Measurements from ENCODE around the gene BSCL2.

Gene BSCL2

DNA sequence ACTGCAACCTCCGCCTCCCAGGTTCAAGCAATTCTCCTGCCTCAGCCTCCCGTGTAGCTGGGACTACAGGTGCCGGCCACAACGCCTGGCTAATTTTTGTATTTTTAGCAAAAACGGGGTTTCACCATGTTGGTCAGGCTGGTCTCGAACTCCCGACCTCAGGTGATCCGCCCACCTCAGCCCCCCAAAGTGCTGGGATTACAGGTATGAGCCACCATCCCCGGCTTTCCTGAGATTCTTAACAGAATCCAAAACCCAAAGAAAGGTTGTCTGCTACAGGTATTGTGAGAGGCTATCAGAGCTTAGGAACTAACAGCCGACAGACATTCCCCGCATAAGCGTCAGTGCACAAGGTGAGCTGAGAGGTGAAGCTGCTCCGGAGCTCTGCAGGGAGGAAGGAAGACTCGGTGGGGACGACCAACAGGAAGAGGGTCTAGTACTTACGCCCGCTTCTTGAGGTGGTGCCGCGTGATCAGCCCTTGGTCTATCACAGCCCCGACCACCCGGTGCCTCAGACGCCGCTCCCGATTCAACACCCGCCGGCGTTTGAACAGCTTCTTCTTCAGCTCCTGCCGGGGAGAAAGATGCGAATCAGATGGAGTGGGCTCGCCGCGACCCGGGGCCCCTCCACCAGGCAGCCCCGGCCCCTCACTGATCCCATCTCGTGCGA is 42.7 kb downstream of the BSCL2 start:
- TF ChIP-seq GATA2 (IDR thresholded peaks at IDR 0.05; ENCODE audit: low read depth, low read length): peak; percentile 30; the same call in 1 of the 2 replicates
- no peak for TF ChIP-seq GATA3 (IDR thresholded peaks at IDR 0.05; ENCODE audit: low read depth, low read length)

DNA sequence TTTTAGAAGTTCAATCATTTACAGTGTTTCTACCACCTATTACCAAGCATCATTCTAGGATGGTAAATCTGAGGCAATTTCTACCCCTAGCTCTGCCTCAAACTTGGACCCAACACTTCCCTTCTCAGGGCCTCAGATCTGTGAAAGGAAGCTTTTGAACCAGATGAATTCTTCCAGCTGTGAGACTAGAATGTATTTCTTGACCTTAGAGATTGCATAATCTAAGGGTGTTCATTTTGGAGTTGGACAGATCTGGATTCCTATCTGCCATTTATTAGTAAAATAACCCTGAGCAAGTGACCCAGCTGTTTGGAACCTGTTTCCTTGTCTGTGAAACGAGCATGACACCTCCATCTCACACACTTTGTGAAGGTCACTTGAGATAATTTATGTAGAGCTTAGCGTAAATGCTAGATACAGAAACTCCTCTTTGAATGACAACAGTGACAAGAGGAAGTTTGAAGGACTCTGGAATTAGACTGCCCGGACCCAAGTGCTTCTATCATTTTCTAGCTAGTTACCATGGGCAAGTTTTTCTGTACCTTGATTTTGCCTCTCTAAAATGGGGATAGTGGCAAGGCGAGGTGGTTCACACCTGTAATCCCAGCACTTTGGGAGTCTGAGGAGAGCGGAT is 50.3 kb downstream of the BSCL2 start:
- no peak for TF ChIP-seq GATA3 (IDR thresholded peaks at IDR 0.05; ENCODE audit: low read depth, low read length)
- no peak for TF ChIP-seq GATA2 (IDR thresholded peaks at IDR 0.05; ENCODE audit: low read depth, low read length)

DNA sequence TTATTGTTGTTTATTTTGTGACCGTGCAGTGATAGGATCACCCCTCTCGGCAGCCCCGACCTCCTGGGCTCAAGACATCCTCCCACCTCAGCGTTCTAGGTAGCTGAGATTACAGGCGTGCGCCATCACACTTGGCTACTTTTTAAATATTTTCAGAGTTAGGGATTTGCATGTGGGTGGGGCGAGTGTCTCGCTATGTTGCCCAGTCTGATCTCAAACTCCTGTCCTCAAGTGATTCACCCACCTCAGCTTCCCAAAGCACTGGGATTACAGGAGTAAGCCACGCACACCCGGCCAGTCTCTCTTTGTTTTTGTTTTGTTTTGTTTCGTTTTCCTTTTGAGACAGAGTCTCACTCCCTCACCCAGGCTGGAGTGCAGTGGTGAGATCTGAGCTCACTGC is 52.9 kb downstream of the BSCL2 start:
- no peak for TF ChIP-seq GATA2 (IDR thresholded peaks at IDR 0.05; ENCODE audit: low read depth, low read length)
- TF ChIP-seq GATA3 (IDR thresholded peaks at IDR 0.05; ENCODE audit: low read depth, low read length): no peak

DNA sequence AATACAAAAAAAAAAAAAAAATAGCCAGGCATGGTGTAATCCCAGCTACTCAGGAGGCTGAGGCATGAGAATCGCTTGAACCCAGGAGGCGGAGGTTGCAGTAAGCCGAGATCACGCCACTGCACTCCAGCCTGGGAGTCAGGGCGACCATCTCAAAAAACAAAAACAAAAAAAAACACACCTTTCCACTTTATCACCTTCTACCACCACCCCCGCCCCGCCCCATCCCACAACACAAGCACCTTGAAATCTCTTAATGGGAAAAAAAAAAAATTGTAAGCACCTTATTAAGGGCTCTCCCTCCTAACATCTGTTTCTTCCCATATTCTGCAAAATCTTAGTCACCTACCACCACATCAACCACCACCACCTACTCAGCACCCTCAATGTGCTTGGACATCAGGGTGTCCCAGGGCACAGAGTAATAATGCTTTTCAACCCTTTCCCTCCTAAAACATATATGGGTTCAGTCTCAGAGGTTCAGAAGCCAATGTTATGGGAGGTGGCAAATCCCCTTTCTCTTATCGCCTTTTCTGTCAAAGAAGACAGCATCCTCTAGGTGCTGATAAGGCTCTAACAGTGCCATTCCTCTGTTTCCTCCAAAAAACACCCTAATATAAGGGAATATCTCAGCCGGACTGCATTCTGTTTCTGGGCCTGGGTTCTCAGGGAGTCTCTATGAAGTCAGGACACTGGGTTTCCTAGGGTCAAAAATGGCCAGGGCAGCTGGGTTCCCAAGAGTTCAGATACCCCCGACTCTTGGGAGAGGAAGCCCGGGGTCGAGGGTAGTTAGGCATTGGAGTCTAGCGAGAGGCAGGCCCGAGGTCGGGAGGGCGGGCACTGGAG is 54.8 kb downstream of the BSCL2 start:
- TF ChIP-seq GATA2 (IDR thresholded peaks at IDR 0.05; ENCODE audit: low read depth, low read length) (no peak), GATA3 (IDR thresholded peaks at IDR 0.05; ENCODE audit: low read depth, low read length) (no peak)

DNA sequence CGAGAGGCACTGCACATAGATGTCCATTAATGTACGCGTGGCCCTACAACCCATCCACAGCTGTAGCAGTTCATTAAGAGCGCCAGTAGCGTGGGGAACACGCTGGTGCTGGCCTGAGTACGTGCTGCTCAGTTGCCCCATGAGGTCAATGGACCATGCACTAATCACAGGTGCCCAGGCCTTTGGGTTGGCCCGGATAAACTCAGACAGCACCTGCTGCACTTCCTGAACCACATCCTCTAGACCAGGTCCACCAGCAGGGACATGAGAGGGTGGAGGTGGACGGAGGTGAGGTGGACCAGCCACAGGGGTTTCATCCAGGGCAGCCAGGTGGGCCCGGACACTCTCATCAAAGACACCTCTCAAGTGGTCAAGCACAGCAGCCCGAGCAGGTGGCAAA is 57.7 kb downstream of the BSCL2 start:
- TF ChIP-seq GATA3 (IDR thresholded peaks at IDR 0.05; ENCODE audit: low read depth, low read length) (no peak), GATA2 (IDR thresholded peaks at IDR 0.05; ENCODE audit: low read depth, low read length) (no peak)

DNA sequence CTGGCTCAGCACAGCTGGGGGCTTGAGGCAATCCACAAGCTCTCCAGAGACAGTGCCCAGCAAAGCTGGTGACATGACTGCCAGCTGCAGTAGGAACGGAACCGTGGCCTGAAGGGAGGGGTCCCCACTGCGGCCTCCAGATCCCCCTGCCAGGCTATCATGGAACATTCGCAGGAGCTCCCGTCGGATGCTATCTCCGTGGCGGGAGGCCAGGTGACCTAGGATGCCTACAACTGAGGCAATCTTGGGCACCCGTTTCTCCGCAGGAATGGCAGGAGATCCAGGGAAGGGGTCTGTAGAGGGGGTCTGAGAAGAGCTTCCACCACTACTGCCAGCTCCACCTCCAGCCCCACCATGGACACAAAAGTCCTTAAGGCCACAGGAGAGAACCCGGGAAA is 58.3 kb downstream of the BSCL2 start:
- TF ChIP-seq GATA2 (IDR thresholded peaks at IDR 0.05; ENCODE audit: low read depth, low read length) (no peak), GATA3 (IDR thresholded peaks at IDR 0.05; ENCODE audit: low read depth, low read length) (no peak)

DNA sequence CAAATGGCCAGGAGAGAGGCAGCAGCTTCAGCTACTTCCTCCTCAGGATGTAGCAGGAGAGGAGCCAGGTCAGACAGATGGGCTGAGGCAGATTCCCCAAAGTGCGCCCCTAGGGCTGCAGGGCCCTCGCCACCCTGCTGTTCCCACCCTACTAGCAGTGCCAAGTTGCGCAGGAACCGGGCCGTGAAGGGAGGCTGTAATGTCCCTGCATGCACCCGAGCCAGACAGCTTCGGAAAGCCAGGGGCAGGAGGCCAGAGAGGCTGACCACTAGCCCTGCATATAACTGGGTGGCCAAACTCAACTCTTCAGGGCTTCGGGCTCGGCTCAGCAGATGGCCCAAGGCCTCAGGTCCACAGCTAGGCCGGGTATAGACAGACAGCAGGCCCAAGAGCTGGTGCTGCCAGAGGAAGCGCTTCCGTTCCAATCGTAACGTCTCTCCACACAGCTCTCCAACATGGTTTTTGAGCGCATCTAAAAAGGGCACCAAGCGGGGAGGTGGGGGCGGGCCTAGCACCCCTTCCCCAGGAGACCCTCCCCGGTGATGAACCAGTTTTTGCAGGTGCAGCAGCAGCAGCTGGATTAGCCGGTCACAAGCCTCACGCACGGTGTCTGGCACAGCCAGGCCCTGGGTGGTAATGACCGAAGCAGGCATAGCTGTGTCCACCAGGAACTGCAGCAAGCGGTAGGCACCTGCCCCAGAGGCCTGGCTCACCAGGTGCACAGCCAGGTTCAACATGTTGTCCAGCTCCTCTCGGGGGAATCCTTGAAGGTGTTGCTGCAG is 58.8 kb downstream of the BSCL2 start:
- TF ChIP-seq GATA2 (IDR thresholded peaks at IDR 0.05; ENCODE audit: low read depth, low read length) (no peak), GATA3 (IDR thresholded peaks at IDR 0.05; ENCODE audit: low read depth, low read length) (no peak)

DNA sequence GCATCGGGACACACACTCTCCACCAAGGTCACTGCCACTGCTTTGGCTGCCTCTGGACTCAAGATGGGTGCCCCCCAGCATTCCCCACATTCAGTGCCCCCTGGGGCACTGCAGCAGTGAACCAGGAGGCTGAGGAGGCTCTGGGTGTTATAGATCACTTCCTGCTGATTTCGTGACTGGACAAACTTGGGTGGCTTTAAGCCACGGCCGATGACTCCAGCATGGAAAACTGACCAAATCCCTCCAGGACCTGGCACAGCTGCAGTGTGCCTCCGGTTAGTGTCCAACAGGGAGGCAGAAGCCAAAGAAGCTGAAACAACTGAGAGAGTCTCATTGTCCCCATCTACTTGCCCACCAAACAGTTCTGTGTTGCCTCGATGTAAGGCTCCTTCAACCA is 59.6 kb downstream of the BSCL2 start:
- TF ChIP-seq GATA2 (IDR thresholded peaks at IDR 0.05; ENCODE audit: low read depth, low read length) (no peak), GATA3 (IDR thresholded peaks at IDR 0.05; ENCODE audit: low read depth, low read length) (no peak)

DNA sequence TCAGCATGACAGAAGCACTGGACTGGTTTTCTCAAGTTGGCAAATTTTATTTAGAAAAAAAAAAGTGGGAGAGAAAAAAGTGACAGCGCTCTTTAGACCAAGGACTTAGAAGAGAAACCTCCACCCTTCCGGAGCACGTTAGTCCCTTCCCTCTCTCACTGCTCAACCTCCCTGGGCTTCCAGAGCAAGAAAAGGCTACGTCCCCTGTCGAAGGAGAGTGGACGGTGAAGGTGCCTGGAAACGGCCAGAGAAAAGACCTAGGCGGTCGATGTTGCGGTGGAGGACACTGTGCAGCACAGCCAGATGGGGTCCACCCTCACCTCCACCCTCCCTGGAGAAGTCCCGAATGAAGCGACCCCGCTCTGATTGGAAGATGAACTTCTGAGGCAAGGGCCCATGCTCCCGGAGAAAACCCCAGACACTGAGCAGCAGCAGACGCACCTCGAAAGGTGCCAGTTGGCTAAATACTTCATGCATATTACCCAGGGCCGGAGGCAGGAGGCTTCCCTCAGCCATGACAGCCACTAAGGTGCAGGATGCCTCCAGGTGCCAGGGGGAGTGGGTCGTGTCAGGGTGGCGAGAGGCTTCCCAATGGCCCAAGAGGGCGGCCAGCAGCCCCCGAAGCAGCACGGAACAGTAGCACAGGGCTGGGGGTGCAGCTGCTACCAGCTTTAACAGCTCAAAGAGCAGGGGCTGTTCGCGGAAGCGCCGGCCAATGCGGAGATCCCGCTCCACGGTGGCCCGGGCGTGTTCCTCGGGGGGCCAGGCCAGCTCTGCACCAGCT is 60.2 kb downstream of the BSCL2 start:
- no peak for TF ChIP-seq GATA3 (IDR thresholded peaks at IDR 0.05; ENCODE audit: low read depth, low read length)

DNA sequence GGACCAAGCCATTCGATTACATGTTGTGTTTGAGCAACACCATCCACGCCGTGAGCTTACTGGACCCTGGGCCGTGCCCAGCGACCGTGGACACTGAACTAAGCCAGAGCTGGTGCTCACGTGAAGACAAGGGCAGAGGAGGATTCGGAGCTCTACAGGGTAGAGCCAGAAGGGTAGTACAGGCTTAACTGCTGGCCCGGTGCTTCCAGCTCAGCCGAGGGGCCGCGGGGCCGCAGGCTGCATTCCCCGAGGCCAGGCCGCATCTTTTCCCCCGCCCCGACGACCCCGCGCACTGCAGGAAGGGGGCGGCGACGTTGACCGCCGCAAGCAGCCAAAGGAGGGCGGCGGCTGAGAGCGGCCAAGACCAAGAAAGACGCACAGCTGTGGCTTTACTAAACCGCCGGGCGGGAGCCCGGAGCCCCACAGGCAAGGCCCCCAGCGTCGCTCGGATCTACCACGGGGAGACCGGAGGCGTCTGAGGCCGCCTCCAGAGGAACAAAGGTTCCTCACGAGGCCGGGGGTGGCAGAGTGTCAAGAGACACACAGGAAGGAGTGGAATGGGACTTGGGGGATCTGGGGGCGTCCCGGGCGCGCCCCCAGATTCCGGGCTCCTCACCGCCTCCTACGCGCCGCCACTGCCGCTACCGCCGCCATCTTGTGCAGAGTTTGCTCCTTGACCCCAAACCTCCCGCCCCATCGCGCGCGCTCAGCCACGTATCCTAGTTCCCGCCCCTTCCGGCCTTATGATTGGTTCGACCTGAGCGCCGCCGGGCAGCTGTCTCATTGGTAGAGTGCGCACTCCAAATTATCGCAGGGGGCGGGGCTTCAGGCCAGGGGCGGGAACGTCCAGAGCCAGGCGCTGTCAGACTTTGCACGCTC is 61.0 kb downstream of the BSCL2 start, which contains the start of gene GANAB:
Gene GANAB, minus strand, starts transcription at position 668 of the 879 bp plus-strand sequence. Its CDS starts 14 bp downstream, at position 654.
- no peak for TF ChIP-seq GATA2 (IDR thresholded peaks at IDR 0.05; ENCODE audit: low read depth, low read length)
- TF ChIP-seq GATA3 (IDR thresholded peaks at IDR 0.05; ENCODE audit: low read depth, low read length): no peak

DNA sequence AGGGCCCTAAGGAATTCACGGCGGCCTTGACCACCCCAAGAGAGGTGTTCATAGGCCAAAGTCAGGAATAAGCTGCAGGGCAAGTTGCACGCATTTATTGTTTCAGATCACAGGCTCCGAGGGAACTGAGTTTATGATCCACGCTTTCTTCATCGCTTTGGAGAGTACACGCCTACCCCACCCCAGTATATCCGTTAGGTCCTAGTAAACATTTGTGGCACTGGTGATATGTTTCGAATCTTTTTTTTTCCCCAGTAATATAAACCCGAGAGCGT is 61.6 kb downstream of the BSCL2 start:
- TF ChIP-seq GATA2 (IDR thresholded peaks at IDR 0.05; ENCODE audit: low read depth, low read length) (no peak; the same call in 1 of the 2 replicates), GATA3 (IDR thresholded peaks at IDR 0.05; ENCODE audit: low read depth, low read length) (no peak)

DNA sequence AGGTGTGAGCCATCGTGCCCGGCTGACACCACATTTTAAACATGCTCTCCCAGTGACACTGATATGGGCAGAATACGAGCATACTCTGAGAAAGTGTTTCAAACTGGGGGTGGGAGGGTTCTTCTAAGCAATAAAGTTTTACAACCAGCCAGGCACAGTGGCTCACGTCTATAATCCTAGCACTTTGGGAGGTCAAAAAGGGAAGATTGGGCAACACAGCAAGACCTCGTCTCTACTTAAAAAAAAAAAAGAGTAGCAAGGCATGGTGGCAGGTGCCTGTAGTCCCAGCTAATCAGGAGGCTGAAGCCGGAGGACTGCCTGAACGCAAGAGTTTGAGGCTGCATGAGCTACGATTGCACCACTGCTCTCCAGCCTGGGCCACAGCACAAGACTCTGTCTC is 63.0 kb downstream of the BSCL2 start:
- TF ChIP-seq GATA3 (IDR thresholded peaks at IDR 0.05; ENCODE audit: low read depth, low read length): no peak
- TF ChIP-seq GATA2 (IDR thresholded peaks at IDR 0.05; ENCODE audit: low read depth, low read length): no peak
